Osteoblast (primary cell): ENCODE results near the gene SARDH. TPM values are rescaled to one million over a fixed set of nuclear protein-coding genes. Genes with fewer than 3 reads are reported as not detected.

Experiments used
- DNase-seq: peaks from one replicate; pipeline ENCODE4 v3.0.0; 2011; ENCODE audit warnings: low spot score, mixed read lengths; ENCODE audit not compliant: insufficient read length; ENCODE audit errors: missing footprints
- H2AFZ ChIP-seq: 2 replicates; pipeline ENCODE4 v1.6.0; 2011; ENCODE audit warnings: mild to moderate bottlenecking, low read length
- H3K27ac ChIP-seq: 2 replicates; pipeline ENCODE4 v1.5.1; 2011; ENCODE audit warnings: mild to moderate bottlenecking, low read depth, low read length, moderate library complexity
- H3K27me3 ChIP-seq: 2 replicates; pipeline ENCODE4 v1.6.0; 2012; ENCODE audit warnings: mild to moderate bottlenecking, control low read depth, inconsistent platforms, low read length, moderate library complexity; ENCODE audit not compliant: insufficient read depth
- H3K36me3 ChIP-seq: 2 replicates; pipeline ENCODE4 v1.5.1; 2011; ENCODE audit warnings: mild to moderate bottlenecking, low read length, control low read depth, moderate library complexity; ENCODE audit not compliant: insufficient read depth
- H3K4me1 ChIP-seq: 2 replicates; pipeline ENCODE4 v1.5.1; 2011; ENCODE audit warnings: mild to moderate bottlenecking, low read length, control low read depth, moderate library complexity; ENCODE audit not compliant: insufficient read depth
- H3K4me2 ChIP-seq: 2 replicates; pipeline ENCODE4 v1.6.0; 2011; ENCODE audit warnings: mild to moderate bottlenecking, low read length; ENCODE audit not compliant: insufficient read depth
- H3K4me3 ChIP-seq: fragments of 200-600 bp; sonication (generic); 3 replicates; pipeline ENCODE4 v1.5.1; 2012; ENCODE audit warnings: mild to moderate bottlenecking, low read length, inconsistent platforms; ENCODE audit not compliant: insufficient read depth
- H3K79me2 ChIP-seq: 2 replicates; pipeline ENCODE4 v1.6.0; 2012; ENCODE audit warnings: mild to moderate bottlenecking, low read length, control low read depth, inconsistent platforms; ENCODE audit not compliant: insufficient read depth
- H3K9me3 ChIP-seq: 2 replicates; pipeline ENCODE4 v1.5.1; 2011; ENCODE audit warnings: low read depth, low read length, control low read depth
- H4K20me1 ChIP-seq: 2 replicates; pipeline ENCODE4 v1.6.0; 2012; ENCODE audit warnings: mild to moderate bottlenecking, low read length, control low read depth; ENCODE audit not compliant: insufficient read depth
- total RNA-seq: library from RNA; depleted of rRNA; stranded (reverse); fragments of >200 nt; gene quantifications from 2 replicates; pipeline ENCODE4 v1.2.3, GENCODE V29; 2012
- TF ChIP-seq, protein P1 (sequence below): IDR thresholded peaks from 2 replicates; pipeline ENCODE4 v1.5.1; 2011; ENCODE audit warnings: mild to moderate bottlenecking, low read depth, low read length, moderate library complexity; ENCODE audit errors: extremely low read depth

The SARDH gene
- total RNA-seq, 1 donor, result 5.4 TPM

- no peak overlapping the region for H3K4me3 ChIP-seq
- H3K27me3 ChIP-seq, result peaks cover 41% of the 10 kb centered on the region
- H2AFZ ChIP-seq, result no peak overlapping the region
- no peaks in the 10 kb centered on the region for H3K9me3 ChIP-seq
- no peak overlapping the region for H3K27ac ChIP-seq
- DNase-seq, result no peak
- no peaks in the 10 kb centered on the region for H3K79me2 ChIP-seq
- H3K4me2 ChIP-seq, result no peak overlapping the region
- no peaks in the 10 kb centered on the region for H3K36me3 ChIP-seq
- H4K20me1 ChIP-seq, result no peaks in the 10 kb centered on the region
- H3K4me1 ChIP-seq, result peaks cover 4% of the 10 kb centered on the region
- TF ChIP-seq, protein P1, sequence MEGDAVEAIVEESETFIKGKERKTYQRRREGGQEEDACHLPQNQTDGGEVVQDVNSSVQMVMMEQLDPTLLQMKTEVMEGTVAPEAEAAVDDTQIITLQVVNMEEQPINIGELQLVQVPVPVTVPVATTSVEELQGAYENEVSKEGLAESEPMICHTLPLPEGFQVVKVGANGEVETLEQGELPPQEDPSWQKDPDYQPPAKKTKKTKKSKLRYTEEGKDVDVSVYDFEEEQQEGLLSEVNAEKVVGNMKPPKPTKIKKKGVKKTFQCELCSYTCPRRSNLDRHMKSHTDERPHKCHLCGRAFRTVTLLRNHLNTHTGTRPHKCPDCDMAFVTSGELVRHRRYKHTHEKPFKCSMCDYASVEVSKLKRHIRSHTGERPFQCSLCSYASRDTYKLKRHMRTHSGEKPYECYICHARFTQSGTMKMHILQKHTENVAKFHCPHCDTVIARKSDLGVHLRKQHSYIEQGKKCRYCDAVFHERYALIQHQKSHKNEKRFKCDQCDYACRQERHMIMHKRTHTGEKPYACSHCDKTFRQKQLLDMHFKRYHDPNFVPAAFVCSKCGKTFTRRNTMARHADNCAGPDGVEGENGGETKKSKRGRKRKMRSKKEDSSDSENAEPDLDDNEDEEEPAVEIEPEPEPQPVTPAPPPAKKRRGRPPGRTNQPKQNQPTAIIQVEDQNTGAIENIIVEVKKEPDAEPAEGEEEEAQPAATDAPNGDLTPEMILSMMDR, result no peak
Observed at GRCh38 chr9:133653638-133654037, 84.5 kb downstream of the SARDH start.

GRCh38 chr9:133650026-133650425 is 88.1 kb downstream of the SARDH start:
- no peak overlapping the region for H3K27ac ChIP-seq
- H3K4me3 ChIP-seq, result no peak overlapping the region
- DNase-seq, result no peak
- H3K4me1 ChIP-seq, result no peaks in the 10 kb centered on the region
- no peaks in the 10 kb centered on the region for H3K79me2 ChIP-seq
- H4K20me1 ChIP-seq, result no peaks in the 10 kb centered on the region
- H3K36me3 ChIP-seq, result no peaks in the 10 kb centered on the region
- H3K27me3 ChIP-seq, result peaks cover 19% of the 10 kb centered on the region
- H3K9me3 ChIP-seq, result no peaks in the 10 kb centered on the region
- no peak overlapping the region for H3K4me2 ChIP-seq
- H2AFZ ChIP-seq, result no peak overlapping the region
- TF ChIP-seq, protein P1, result no peak

- H3K4me1 ChIP-seq, result no peaks in the 10 kb centered on the region
- H2AFZ ChIP-seq, result no peak overlapping the region
- no peak overlapping the region for H3K4me3 ChIP-seq
- no peaks in the 10 kb centered on the region for H3K36me3 ChIP-seq
- TF ChIP-seq, protein P1, result no peak
- H3K27ac ChIP-seq, result no peak overlapping the region
- H3K4me2 ChIP-seq, result no peak overlapping the region
- H3K79me2 ChIP-seq, result no peaks in the 10 kb centered on the region
- H4K20me1 ChIP-seq, result no peaks in the 10 kb centered on the region
- DNase-seq, result no peak
- H3K9me3 ChIP-seq, result no peaks in the 10 kb centered on the region
- peaks cover 19% of the 10 kb centered on the region for H3K27me3 ChIP-seq
Observed at GRCh38 chr9:133649194-133649593, 89.0 kb downstream of the SARDH start.

DNA sequence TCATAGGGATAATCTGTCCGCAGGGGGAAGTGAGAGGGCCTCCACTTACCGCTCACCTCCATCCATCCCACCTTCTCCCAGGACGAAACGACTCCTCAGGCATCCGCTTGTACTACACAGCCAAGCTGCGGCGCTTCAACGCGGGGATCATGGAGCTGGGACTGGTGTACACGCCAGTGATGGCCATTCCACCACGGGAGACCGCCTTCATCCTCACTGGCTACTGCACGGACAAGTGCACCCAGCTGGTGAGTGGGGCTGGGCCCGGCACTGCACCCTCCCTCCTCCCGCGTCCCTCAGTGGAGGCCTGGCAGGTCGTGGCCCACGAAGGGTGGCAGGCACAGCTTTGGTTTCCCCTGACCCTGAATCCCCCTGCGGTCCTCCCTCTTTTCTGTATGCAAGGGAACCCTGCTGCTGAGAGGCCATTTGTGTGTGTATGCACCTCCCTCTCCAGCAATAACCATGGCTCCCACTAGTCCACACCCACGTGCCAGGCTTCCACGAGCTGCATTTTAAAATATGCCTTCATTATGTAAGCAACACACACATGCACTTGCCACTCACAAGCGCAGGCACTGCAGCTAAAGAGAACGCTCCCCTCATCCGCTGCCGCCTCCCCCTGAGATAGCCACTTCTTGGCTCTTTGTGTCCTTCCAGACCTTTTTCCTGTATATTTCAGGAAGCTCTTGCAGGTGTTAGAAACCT is 90.2 kb downstream of the SARDH start:
- Histone ChIP-seq H3K79me2 (no peaks in the 10 kb centered on the region), H4K20me1 (no peaks in the 10 kb centered on the region), H3K27me3 (peaks cover 16% of the 10 kb centered on the region), H3K9me3 (no peaks in the 10 kb centered on the region), H2AFZ (no peak overlapping the region), H3K36me3 (no peaks in the 10 kb centered on the region), H3K4me3 (no peak overlapping the region), H3K27ac (no peak overlapping the region), H3K4me1 (no peaks in the 10 kb centered on the region), H3K4me2 (no peak overlapping the region)
- TF ChIP-seq, protein P1, result no peak
- DNase-seq, result no peak
